Left renal cortex interstitium (tissue), 4 donors: ENCODE data around the gene MMS19. TPM values are rescaled to one million over a fixed set of nuclear protein-coding genes. Genes with fewer than 3 reads are reported as not detected.

Experiments
- DNase-seq, 4 donors: peaks; one replicate each; pipeline ENCODE4 v3.0.0-alpha.2; 2013; ENCODE audit warnings: low read depth in 4 of 4, low spot score in 2 of 4, missing footprints in 1 of 4
- polyA plus RNA-seq, 4 donors: library from polyadenylated mRNA; unstranded; fragments of 120-200 nt; gene quantifications; one replicate each; pipeline ENCODE4 v1.2.1, GENCODE V29; 2013; ENCODE audit not compliant: insufficient read length in 4 of 4

The MMS19 gene, protein sequence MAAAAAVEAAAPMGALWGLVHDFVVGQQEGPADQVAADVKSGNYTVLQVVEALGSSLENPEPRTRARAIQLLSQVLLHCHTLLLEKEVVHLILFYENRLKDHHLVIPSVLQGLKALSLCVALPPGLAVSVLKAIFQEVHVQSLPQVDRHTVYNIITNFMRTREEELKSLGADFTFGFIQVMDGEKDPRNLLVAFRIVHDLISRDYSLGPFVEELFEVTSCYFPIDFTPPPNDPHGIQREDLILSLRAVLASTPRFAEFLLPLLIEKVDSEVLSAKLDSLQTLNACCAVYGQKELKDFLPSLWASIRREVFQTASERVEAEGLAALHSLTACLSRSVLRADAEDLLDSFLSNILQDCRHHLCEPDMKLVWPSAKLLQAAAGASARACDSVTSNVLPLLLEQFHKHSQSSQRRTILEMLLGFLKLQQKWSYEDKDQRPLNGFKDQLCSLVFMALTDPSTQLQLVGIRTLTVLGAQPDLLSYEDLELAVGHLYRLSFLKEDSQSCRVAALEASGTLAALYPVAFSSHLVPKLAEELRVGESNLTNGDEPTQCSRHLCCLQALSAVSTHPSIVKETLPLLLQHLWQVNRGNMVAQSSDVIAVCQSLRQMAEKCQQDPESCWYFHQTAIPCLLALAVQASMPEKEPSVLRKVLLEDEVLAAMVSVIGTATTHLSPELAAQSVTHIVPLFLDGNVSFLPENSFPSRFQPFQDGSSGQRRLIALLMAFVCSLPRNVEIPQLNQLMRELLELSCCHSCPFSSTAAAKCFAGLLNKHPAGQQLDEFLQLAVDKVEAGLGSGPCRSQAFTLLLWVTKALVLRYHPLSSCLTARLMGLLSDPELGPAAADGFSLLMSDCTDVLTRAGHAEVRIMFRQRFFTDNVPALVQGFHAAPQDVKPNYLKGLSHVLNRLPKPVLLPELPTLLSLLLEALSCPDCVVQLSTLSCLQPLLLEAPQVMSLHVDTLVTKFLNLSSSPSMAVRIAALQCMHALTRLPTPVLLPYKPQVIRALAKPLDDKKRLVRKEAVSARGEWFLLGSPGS
- 100 to 1,000 TPM in 1 of 4 donors, 10 to 100 TPM in 3; 85.9 to 109 (median 92.3) TPM for polyA plus RNA-seq

DNA sequence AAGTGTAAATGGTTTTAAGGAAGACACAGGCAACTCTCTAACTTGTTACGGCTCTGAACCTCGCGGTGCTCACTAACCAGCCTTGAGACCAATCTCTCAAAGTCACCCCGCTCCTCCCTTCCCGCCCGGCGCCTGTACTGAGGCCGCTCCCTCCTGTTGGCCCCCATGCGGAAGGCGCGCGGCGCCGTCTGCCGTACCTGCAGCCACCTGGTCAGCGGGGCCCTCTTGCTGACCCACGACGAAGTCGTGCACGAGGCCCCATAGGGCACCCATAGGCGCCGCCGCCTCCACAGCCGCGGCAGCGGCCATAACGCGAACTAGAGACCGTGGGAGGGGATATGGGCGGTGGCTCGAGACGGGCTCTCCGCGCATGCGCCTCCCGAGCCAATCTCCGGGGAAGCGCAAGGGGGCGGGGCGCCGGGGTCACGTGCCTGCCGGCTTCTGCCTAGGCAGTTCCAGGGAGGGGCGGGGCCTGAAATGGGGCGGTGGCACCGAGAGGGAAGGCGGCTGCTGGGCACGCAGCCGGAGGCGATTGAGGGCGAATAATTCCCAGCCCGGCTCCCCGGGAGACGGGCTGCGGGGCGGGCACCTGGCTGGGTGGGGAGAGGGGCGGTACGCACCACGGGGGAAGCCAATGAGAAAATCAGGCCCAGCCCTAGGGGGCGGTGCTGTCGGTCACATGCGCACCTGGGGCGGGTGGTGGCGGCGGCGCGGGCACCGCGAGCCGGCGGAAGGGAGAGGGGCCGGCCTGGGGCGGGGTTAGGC, at the start of gene MMS19:
Gene MMS19 (minus strand): TSS at position 347 of the 765 bp plus-strand sequence. CDS start 38 bp downstream, at position 309.
- DNase-seq, result peak; percentile 94 to 96 (median 95)

DNA sequence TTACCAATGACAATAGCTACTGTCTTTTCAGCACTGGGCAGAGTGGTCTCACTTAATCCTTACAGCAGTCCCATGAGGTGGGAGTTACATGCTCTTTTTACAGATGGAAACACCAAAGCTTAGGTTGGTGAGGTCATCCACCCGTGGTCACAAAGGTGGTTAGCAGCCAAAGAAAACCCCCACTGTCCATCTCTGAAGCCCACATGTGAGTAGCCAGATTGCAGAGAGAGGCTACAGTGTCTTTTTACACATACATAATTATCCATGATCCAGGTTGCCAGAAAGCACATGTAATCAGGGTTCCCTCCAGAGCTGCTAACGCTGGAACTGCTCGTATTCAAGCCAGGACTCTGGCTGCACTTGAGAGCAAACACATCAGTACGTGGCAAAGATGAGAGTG, 49.7 kb upstream of the MMS19 start:
- no peak for DNase-seq

DNA sequence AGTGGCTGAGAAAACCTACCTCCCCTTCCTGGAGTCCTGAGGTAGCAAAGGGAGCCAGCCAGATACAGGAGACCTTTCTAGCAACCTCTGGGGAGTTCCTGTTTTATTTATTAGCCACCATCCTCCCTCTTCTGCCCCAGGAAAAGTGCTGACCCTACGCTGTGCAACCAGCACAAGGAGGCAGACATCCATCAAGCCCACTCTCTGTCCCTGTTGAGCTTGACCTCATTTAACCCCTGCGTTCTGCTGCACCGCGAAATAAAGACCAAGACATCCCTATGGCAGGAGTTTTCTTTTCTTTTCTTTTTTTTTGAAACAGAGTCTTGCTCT, 49.0 kb upstream of the MMS19 start:
- no peak for DNase-seq

DNA sequence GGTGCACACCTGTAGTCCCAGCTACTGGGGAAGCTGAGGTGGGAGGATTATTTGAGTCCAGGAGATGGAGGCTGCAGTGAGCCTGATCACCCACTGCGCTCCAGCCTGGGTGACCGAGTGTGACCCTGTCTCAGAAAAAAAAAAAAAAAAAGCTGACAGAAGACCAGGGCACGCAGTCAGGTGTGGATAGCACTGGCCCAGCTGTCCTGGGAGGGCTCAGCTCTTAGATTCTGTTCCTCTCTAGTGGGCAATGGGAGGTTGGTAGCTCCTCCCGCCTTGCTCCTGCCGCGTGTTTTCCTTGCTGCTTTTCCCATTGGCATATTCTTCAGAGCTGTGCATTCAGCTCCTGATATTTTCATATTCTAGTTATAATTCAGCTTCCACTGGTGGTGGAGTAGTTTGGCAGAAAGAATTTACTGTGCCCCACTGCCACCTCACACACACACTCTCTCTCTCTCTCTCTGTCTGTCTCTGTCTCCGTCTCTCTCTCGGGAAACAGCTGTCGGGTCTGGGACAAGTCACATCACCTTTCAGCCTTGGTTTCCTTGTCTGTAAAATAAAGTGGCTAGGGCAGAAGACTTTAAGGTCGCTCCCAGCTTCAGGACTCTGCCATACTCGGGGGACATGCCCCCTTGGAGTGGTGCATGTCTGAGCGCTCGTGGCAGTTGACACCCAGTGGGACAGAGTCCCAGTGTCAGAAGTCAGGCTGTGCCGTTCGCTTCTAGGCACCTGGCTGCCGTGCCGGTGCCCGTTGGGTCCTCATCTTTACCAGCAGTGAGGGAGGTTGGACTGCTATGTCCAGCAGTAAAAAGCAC, 48.4 kb upstream of the MMS19 start:
- DNase-seq, result no peak

DNA sequence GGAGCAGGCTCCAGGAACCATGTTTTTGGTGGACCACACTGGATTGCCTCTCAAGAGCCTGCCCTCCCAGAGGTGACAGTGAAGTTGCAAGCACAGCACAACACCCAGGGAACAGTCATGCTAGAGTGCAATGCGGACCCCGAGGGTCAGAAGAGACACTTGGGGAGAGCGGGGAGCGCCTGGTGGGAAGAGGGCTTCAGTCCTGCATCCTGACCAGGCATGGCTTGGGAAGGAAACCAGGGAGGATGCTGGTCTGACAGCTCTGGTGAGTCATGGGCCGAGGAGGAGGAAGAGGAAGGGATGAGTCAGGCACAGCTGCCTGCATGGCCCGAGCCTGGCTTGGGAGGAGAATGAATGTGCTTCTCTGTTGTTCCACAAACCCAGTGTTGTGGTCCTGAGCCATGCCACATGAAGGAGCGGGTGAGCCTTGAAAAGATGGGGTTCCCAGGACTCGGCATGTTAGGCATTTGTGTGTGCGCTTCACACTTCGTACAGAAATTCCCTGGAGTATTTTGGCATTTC, 44.9 kb upstream of the MMS19 start:
- no peak for DNase-seq

DNA sequence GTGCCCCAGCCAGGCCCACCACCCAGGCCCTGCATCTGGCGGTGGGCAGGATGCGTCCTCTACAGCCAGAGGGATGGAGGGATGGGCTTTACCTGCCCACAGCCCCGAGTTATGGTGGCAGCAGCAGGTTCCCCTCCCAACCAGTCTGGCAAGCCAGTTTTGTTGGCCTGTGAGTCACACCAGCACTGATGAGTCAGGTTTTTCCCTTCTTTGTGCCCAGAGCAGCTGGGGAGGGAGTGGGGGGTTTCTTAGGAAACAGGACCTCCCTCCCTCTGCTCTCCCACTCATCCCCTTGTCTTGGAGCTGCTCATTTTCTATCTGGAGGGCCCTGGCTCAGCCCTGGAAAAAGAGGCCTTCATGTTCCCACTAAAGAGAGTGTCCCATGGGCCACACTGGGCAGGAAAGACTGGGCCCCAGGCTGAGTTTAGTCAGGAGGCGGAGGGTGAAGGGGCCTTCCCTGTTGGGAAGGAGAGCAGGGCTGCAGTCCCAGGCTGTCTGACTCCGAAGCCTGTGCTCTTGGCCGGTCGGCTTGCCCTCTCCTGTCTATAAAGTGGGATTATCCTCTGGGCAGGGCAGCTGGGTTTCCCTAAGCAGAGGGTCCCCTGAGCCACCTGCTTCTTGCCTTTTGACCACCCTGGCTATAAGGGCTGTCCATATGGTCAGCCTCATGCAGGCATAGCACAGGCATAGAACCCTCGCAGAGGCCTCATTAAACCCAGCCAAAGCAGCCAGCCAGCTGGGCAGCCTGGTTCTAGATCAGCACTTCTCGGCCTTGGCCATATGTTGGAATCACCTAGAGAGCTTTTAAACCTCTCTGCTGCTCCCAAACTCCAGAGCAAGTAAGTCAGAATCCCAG, 44.2 kb upstream of the MMS19 start:
- DNase-seq, result no peak

DNA sequence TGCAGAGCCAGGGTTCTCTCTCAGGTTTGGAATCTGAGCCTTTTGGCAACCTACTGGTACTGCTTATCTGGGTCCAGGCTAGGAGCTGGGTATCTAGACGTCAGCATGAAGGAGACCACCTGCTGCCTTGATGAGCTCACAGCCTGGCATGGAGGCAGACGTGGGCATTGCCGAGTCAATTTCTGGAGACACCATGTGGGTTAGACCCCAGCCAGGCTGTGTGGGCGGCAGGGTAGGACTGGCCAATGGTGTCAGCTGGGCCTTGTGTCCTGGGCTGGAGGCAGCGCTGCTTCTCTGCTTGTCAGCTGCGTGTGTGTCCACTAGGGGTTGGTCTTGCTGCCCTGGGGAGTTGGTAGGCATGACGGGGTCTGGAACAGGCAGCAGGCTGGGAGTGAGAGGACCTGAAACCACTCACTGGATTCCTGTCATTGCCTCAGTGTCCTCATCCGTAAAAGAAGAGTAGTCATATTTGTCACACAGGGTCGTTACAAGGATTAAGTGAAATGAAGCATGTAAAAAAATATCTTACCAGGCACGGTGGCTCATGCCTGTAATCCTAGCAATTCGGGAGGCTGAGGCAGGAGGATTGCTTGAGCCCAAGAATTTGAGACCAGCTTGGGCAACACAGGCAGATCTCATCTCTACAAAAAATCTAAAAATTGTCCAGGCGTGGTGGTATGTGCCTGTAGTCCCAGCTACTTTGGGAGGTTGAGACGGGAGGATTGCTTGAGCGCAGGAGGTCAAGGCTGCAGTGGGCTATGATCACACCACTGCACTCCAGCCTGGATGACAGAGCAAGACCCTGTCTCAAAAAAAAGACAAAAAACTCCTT, 42.7 kb upstream of the MMS19 start:
- DNase-seq, result no peak

DNA sequence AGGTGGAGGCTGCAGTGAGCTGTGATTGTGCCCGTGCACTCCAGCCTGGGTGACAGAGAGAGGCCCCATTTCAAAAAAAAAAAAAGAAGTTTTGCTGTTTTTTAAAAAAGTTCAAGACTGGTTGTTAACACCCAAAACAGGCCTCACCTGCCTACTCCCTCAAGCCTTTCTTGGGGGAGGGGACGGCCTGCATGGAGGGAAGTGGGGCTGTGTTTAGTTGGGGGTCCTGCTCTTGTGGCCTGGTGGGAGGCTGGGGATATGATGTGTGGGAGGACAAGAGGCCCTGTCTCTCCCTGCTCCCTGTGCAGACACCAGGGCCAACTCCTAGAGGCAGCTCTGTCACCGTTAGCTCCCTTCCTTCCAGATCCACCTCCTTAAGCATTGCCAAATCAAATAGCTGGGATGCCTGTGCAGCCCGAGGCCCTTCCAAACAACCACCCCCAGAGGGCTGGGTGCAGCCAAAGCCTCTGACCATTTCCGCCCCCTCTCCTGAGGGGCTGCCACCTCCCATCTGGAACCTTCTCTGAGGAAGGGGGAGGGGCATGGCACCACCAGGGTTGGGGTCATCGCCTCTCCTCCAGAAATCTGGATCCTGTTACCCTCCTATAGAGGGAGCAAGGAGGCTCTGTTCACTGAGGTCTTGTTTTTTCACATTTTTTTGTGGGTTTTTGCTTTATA, 41.4 kb upstream of the MMS19 start:
- no peak for DNase-seq

DNA sequence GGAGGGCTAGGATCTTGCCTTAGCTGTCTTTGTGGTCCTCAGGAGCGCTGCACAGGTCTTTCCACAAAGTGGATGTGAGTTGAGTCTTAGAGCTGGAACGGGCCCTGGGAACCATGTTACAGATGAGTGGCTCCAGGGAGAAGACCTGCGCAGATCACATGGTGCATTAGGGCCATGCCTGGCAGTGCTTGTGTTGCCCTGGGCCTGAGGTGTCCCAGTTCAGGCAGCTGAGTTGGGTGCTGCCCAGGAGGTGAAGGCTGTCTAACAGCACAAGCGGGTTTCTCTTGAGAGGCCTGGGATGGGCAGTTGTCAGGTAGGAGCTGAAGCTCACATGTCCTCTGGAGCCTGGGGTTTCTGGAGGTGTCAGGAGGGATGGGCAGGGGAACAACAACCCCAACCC, 40.6 kb upstream of the MMS19 start:
- no peak for DNase-seq

DNA sequence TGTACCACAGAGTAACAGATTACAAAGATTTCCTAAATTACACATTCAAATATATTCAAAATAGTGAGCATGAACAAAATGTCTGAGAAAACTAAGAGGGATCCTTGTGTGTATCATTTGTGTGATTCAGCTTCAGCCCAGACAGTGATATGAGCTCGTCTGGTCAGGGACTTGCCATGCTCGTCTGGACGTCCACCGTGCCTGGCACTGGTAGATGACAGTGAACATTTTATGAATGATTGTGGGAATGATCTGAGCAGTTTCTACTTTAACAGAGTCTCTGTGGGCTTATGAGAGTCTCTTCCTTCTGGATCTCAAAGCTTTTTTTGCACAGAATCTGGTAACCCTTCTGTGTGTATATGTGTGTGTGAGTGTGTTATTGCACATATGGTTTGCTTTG, 40.2 kb upstream of the MMS19 start:
- DNase-seq, result no peak

DNA sequence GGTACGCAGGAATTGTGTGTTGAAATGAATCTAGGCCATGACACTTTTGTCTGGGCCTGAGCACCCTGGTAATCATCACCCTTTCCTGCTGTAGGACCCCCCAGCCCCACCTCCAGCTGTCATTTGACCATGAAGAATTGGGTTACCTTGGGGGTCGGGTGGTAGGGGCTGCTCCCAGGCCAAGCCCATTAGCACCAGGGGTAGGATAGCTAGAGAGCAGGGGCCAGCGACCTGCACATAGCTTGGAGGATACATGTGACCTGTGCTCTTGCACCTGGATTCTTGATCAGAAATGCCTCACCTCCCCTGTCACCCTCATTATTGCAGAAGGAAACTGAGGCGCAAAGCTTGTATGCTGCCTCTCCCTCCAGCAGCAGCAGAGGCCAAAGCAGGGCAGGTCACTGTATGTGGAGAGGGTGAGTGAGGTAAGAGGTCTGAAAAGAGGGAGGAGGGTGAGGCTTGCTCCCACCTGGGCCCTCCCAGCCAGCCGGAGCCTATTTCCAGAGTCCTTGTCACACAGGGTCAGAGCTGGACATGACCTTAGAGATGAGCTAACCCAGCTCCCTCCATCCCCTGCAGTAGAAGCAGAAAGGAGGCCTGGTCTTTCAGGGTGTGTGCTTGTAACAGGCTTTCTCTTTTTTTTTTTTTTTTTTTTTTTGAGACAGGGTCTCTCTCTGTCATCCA, 39.1 kb upstream of the MMS19 start:
- no peak for DNase-seq

DNA sequence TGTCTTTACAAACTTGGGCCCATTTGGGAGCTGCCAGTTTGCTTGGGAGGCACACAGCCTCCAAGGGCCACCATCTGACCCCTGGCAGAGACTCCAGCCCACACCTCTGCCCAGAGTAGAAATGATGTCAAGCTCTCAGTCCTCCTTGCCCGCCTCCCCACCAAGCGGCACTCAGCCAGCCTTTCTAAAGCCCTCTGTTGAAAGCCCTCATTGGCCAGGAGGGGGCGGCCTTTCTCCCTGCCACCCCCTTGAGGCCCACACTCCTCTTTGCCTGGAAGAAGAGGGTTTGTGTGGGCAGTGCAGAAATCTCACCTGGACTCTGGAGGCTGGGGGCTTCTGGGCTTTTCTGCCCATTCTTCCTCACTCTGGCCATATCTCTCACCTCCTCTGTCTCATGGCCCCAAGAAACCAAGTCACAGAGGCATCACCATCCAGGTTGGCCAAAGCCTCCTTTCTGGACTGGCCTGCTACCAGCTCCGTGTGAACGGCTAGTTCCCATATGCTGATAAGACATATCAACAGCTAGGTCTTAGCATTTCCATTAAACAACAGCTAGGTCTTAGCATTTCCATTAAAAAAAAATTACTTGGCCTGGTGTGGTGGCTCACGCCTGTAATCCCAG, 36.6 kb upstream of the MMS19 start:
- no peak for DNase-seq

DNA sequence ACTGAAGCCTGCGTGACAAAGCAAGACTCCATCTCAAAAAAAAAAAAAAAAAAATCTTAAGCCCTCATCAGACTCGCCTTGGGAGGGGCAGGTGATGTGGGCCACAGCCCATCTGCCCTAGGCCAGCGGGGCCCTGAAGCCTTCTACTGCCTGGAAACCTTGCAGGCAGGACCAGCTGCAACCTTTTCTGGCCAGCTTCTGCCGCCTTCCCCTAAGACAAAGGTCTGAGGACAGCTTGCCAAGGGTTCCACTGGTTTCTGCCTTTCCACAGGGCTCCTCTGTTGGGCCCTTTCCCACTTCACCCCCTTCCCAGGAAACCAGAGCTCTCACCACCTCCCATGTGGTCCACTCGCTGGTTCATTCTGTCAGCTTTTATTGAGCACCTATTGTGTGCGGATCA, 35.7 kb upstream of the MMS19 start:
- DNase-seq, result no peak

DNA sequence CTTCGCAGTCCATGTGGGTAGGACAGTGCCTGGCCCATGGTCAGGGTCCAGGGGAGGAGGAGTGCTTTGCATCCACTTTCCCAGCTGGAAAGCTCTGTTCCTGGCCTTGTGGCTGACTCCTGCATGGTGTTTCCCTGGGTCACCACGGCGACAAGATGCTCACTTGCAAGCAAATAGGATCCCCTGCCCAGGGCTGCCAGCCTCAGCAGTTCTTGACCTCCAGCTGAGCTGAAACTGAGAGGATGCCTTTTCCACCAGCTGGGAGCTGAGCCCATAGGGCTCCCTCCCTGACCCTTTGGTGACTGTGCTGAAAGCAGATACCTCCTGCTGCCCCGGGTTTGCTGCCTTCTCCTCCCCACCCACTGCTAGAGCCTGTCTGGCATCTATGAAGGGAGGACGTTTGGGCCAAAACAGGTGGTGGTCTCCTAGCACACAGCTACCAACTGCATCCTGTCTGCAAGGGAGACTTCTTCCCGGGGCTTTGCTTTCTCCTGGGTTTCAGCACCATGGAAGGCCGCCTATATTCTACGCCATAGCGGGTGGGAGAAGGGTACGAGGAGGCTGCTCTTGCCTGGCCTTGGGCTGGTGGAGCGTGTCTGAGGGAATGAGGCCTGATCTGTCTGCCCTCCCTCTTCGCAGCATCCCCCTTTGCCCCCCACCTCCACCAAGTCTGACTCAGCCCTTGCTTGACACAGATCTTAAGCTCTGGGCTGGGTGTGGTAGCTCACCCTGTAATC, 34.9 kb upstream of the MMS19 start:
- no peak for DNase-seq

DNA sequence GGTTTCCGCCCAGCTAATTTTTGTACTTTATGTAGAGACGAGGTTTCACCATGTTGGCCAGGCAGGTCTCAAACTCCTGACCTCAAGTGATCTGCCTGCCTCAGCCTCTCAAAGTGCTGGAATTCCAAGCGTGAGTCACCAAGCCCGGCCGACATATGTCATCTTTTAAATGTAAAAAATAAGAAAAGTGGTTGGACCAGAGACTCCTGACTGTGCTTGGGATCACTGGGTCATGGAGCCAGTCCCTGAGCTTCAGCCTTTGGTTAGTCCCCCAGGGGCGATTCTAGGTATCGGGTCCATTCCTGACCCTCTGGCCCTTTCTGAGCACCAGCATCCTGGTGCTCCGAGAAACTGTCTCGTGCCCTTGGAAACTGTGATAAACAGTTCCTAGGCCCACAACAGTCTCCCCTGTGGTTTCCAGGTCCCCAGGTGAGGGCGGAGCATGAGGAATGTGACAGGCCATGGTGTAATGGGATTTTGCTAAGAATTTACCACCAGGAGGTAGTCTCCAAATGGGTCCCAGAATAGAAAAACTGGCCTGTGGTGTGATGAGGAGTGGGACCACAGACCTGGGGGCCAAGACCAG, 33.3 kb upstream of the MMS19 start:
- no peak for DNase-seq
